HFF-Myc (cell line): ENCODE data around the gene GPR62.

Source experiments
- DNase-seq: peaks from one replicate; pipeline ENCODE4 v3.0.0-alpha.2; 2011; ENCODE audit warnings: low read depth; ENCODE audit errors: extremely low read depth
- H3K4me3 ChIP-seq: replicated peaks from 2 replicates; pipeline ENCODE4 v1.5.1; 2011; ENCODE audit warnings: low read depth, mild to moderate bottlenecking, control low read depth, low read length
- TF ChIP-seq, protein P1 (sequence below): IDR thresholded peaks from 2 replicates; pipeline ENCODE4 v1.5.1; 2012; ENCODE audit warnings: mild to moderate bottlenecking, low read depth, low read length, control low read depth; ENCODE audit errors: missing control alignments

The GPR62 gene

DNA sequence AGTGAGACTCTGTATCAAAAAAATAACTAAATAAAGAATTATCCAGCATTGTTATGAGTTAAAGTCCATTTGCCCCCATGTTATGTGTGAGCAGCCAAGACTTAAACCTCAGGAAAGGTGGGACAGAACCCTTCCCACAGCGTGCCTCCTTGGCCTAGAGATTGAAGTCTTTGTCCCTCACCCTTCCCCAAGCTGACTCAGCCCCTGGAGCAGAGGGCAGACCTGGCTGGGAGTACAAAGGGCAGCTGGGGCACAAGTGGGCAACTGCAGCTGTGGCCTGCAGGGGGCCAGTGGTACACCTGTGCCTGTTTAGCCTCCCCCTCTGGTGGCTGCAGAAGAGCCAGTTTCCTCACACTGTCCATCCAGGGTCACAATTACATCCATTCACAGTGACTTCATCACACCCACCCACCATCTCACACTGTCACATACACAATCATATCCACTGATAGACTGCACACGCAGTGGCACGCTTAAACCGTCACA, 27.2 kb downstream of the GPR62 start:
- DNase-seq = no peak
- TF ChIP-seq, protein P1, sequence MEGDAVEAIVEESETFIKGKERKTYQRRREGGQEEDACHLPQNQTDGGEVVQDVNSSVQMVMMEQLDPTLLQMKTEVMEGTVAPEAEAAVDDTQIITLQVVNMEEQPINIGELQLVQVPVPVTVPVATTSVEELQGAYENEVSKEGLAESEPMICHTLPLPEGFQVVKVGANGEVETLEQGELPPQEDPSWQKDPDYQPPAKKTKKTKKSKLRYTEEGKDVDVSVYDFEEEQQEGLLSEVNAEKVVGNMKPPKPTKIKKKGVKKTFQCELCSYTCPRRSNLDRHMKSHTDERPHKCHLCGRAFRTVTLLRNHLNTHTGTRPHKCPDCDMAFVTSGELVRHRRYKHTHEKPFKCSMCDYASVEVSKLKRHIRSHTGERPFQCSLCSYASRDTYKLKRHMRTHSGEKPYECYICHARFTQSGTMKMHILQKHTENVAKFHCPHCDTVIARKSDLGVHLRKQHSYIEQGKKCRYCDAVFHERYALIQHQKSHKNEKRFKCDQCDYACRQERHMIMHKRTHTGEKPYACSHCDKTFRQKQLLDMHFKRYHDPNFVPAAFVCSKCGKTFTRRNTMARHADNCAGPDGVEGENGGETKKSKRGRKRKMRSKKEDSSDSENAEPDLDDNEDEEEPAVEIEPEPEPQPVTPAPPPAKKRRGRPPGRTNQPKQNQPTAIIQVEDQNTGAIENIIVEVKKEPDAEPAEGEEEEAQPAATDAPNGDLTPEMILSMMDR = peak; percentile 66
- peak overlapping the region; percentile 66 for H3K4me3 ChIP-seq

DNA sequence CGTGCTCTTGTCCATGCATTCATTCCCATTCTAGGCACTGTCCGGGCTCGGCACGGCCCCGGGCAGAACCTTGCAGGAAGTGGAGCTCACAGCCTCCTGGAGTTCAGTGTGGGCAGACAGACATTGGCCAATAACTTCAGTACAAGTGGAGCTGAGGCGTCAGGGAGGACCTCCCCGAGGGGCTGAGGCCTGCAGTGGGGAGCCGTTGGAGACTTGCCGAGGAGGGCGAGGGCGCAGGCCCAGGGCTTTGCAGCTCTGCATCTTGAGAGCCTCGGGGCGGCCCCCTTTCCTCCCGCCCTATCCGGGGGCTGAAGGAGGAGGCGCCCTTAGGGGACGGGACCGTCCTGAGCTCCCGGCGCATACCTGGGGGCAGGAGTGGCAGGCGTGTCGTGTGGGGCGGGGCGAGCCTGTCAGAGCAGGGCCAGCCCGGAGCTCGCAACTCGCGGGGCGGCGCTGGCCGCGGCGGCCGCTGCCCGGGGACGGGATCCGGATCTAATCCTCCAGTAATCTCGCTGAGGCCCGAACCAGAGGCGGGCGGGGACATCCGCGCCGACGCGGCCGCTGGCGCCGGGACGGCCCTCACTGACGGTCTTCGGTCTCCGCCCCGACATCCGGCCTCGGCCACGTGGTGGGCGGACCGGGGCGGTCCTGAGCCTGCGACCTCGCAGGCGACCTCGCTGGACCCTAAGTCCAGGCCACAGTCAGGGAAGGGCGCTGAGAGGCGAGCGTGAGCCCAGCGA, 27.8 kb downstream of the GPR62 start, which contains the start of gene ACY1:
Gene ACY1 (plus strand): TSS at position 698 of the 740 bp plus-strand sequence. CDS start 530 bp downstream, outside the sequence.
- TF ChIP-seq, protein P1 = no peak
- H3K4me3 ChIP-seq = peak within 1 kb of the TSS; percentile 66
- peak; percentile 56 for DNase-seq

DNA sequence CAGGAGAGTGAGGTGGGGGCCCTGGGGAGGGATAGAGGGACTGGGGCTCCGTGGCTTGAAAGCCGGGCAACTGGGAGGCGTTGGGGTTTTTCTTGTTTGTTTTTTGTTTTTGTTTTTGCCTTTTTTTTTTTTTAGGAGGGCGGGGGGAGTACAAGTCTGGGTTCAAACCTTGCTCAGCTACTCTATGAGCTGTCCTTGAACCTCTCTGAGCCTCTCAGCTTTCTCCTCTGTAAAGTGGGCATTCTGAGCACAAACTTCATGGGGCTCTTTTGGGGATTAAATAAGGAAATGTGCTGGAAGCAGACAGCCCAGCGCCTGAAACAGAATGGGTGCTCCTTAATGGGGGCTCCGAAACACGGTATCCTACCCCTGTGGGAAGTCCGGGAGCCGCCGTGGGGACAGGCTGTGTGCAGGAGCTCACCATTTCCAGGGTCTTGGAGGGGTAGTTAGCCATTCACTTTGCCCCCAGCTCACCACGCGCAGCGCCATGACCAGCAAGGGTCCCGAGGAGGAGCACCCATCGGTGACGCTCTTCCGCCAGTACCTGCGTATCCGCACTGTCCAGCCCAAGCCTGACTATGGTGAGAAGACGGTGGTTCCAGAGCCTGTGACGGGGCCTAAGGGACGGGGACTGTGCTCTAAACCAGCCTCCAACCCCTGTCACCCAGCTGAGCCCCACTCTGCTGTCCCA, 28.5 kb downstream of the GPR62 start:
- peak overlapping the region; percentile 66 for H3K4me3 ChIP-seq
- TF ChIP-seq, protein P1 = no peak
- DNase-seq = no peak

DNA sequence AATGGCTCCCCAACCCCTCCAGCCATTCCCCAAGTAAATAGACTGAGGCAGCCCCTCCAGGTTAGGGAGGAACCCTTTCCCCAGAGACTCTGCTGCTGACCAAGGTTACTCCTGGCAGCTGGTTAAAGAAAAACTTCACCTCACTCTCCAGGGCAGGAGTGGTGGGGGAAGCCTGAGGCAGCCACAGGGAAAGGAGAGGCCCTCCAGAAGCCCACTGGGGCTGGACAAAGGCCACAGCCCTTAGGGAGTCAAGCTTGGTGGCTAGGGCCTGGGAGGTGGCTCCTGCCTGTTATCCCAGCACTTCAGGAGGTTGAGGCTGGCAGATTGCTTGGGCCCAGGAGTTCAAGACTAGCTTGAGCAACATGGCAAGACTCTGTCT, 29.1 kb downstream of the GPR62 start:
- no peak for DNase-seq
- H3K4me3 ChIP-seq = peak overlapping the region; percentile 66
- TF ChIP-seq, protein P1 = no peak

DNA sequence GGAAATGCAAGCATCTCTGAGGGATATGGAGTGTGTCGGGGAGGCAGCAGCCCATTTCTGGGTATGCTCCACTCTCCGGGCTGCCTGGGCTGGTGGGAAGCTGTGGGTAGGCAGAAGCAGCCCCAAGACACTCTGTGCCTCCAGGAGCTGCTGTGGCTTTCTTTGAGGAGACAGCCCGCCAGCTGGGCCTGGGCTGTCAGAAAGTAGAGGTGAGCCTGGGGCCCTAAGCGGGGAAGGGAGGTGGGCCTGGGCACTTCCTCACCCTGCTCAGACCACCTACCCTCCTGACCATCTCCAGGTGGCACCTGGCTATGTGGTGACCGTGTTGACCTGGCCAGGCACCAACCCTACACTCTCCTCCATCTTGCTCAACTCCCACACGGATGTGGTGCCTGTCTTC, 29.9 kb downstream of the GPR62 start:
- no peak overlapping the region for H3K4me3 ChIP-seq
- TF ChIP-seq, protein P1 = no peak
- DNase-seq = no peak

DNA sequence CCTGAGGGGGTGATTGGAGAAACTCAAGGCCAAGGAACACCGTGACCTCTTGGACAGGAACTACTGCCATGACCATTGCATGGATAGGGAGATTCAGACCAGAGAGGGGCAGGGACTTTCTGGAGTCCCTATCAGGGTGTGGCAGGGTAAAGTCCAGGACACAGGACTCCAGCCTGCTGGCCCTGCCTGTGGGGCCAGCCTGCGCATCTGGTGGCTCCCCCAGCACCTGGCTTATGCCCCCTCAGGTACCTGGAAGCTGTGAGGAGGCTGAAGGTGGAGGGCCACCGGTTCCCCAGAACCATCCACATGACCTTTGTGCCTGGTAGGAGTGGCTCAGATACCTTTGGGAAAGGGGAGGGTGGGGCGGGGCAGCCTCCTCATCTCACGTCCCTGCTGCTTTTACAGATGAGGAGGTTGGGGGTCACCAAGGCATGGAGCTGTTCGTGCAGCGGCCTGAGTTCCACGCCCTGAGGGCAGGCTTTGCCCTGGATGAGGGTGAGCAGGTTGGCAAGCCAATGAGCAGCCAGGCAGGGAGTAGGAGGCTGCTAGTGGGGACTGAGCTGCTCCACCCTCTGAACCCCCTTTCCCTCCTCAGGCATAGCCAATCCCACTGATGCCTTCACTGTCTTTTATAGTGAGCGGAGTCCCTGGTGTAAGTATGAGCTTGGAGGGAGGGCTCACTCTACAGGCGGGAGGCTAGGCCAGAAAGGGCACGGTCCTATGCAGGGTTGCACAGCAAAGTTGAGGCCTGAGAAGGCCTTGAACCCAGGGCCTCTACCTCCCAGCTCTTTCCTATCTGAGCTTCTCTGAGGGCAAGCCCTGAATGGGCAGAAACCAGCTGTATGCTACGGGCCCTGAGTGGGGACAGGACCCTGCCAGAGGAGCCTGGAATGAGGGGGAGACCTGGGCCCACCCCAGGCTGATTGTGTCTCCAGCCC, 31.1 kb downstream of the GPR62 start:
- no peak overlapping the region for H3K4me3 ChIP-seq
- TF ChIP-seq, protein P1 = no peak
- no peak for DNase-seq
